GM23338 (cell line): ENCODE data around the gene THTPA. TPM values are rescaled to one million over a fixed set of nuclear protein-coding genes. Genes with fewer than 3 reads are reported as not detected.

Experiments used
- ATAC-seq: fragments of 200-7000 bp; cut with Tn5 transposase; 3 replicates; pipeline ENCODE4 v1.9.1; 2020
- DNase-seq: peaks from one replicate; pipeline ENCODE4 v3.0.0-alpha.2; 2015; ENCODE audit warnings: low spot score
- H2AFZ ChIP-seq: fragments of 200-600 bp; sonication (generic); 2 replicates; pipeline ENCODE4 v1.8.0; 2016; ENCODE audit warnings: antibody characterized with exemption, mild to moderate bottlenecking, moderate library complexity
- H3F3A ChIP-seq: fragments of 200-600 bp; sonication (generic); replicated peaks from 2 replicates; pipeline ENCODE4 v1.8.0; 2017; ENCODE audit warnings: antibody characterized with exemption, mixed run types, low read depth
- H3K27ac ChIP-seq: fragments of 200-600 bp; sonication (generic); 2 replicates; pipeline ENCODE4 v1.6.1; 2016; ENCODE audit warnings: low read depth
- H3K27me3 ChIP-seq: fragments of 200-600 bp; sonication (generic); 2 replicates; pipeline ENCODE4 v1.8.0; 2016; ENCODE audit warnings: mild to moderate bottlenecking, mixed run types, moderate library complexity; ENCODE audit not compliant: insufficient read depth
- H3K36me3 ChIP-seq: fragments of 200-600 bp; sonication (generic); 2 replicates; pipeline ENCODE4 v1.8.0; 2016; ENCODE audit warnings: mild to moderate bottlenecking; ENCODE audit not compliant: insufficient read depth
- H3K4me1 ChIP-seq: fragments of 200-600 bp; sonication (generic); 2 replicates; pipeline ENCODE4 v1.8.0; 2016; ENCODE audit warnings: mild to moderate bottlenecking, moderate library complexity; ENCODE audit not compliant: insufficient read depth
- H3K4me2 ChIP-seq: fragments of 200-600 bp; sonication (generic); 2 replicates; pipeline ENCODE4 v1.7.1; 2017; ENCODE audit warnings: mixed run types
- H3K4me3 ChIP-seq: fragments of 200-600 bp; sonication (generic); 2 replicates; pipeline ENCODE4 v1.6.1; 2016; ENCODE audit warnings: mixed run types
- H3K79me2 ChIP-seq: fragments of 200-600 bp; sonication (generic); replicated peaks from 2 replicates; pipeline ENCODE4 v1.8.0; 2017; ENCODE audit warnings: mild to moderate bottlenecking; ENCODE audit not compliant: insufficient read depth
- H3K9me2 ChIP-seq: fragments of 200-600 bp; sonication (generic); 2 replicates; pipeline ENCODE4 v1.8.0; 2017; ENCODE audit not compliant: insufficient read depth
- H4K20me1 ChIP-seq: fragments of 200-600 bp; sonication (generic); replicated peaks from 2 replicates; pipeline ENCODE4 v1.8.0; 2017; ENCODE audit warnings: mild to moderate bottlenecking; ENCODE audit not compliant: insufficient read depth
- H3K27ac Mint-ChIP-seq: 2 replicates; pipeline ENCODE4 v1.8.0; 2020; ENCODE audit warnings: inconsistent platforms, mild to moderate bottlenecking, moderate library complexity, mixed read lengths
- H3K27me3 Mint-ChIP-seq: 3 replicates; pipeline ENCODE4 v1.8.0; 2022; ENCODE audit warnings: low read depth, mild to moderate bottlenecking, moderate library complexity, mixed read lengths, inconsistent platforms; ENCODE audit not compliant: insufficient read depth, poor library complexity
- H3K36me3 Mint-ChIP-seq: 3 replicates; pipeline ENCODE4 v1.8.0; 2021; ENCODE audit warnings: low read depth, mild to moderate bottlenecking, inconsistent platforms, moderate library complexity, mixed read lengths
- H3K4me1 Mint-ChIP-seq: 3 replicates; pipeline ENCODE4 v1.8.0; 2020; ENCODE audit warnings: mild to moderate bottlenecking, inconsistent platforms, mixed read lengths
- H3K4me3 Mint-ChIP-seq: 3 replicates; pipeline ENCODE4 v1.8.0; 2021; ENCODE audit warnings: moderate library complexity, mild to moderate bottlenecking, inconsistent platforms, mixed read lengths
- H3K9me3 Mint-ChIP-seq: 3 replicates; pipeline ENCODE4 v1.8.0; 2020; ENCODE audit warnings: moderate library complexity, mild to moderate bottlenecking, inconsistent platforms, mixed read lengths
- CREB1 ChIP-seq: fragments of 250-450 bp; sonication (Bioruptor Pico); IDR thresholded peaks from 2 replicates; pipeline ENCODE4 v1.5.0; 2020; ENCODE audit warnings: low read depth, mild to moderate bottlenecking, moderate library complexity
- ETS1 ChIP-seq: IDR thresholded peaks from 2 replicates; pipeline ENCODE4 v1.6.1; 2016; ENCODE audit warnings: antibody characterized with exemption
- EZH2 ChIP-seq: fragments of 200-600 bp; sonication (generic); IDR thresholded peaks from one replicate; pipeline ENCODE4 v1.8.0; 2017; ENCODE audit warnings: antibody characterized with exemption, mild to moderate bottlenecking, low read depth; ENCODE audit not compliant: unreplicated experiment
- EZH2phosphoT487 ChIP-seq: fragments of 200-600 bp; sonication (generic); IDR thresholded peaks from one replicate; pipeline ENCODE4 v1.8.1; 2018; ENCODE audit warnings: antibody characterized with exemption; ENCODE audit not compliant: unreplicated experiment
- JUNB ChIP-seq: IDR thresholded peaks from one replicate; pipeline ENCODE4 v1.6.1; 2016; ENCODE audit warnings: antibody characterized with exemption; ENCODE audit not compliant: unreplicated experiment
- NANOG ChIP-seq: IDR thresholded peaks from 2 replicates; pipeline ENCODE4 v1.6.1; 2016; ENCODE audit warnings: antibody characterized with exemption, borderline replicate concordance
- STAT1 ChIP-seq: IDR thresholded peaks from one replicate; pipeline ENCODE4 v1.6.1; 2016; ENCODE audit warnings: antibody characterized with exemption; ENCODE audit not compliant: unreplicated experiment
- ZNF114 ChIP-seq: fragments of 250-450 bp; sonication (Bioruptor Pico); IDR thresholded peaks from 2 replicates; pipeline ENCODE4 v1.5.0; 2020; ENCODE audit warnings: mild to moderate bottlenecking, moderate library complexity
- ZNF331 ChIP-seq: fragments of 250-450 bp; sonication (Bioruptor Pico); IDR thresholded peaks from 2 replicates; pipeline ENCODE4 v1.5.0; 2020; ENCODE audit warnings: low read depth, mild to moderate bottlenecking, moderate library complexity
- ZNF462 ChIP-seq: fragments of 250-450 bp; sonication (Bioruptor Pico); IDR thresholded peaks from 2 replicates; pipeline ENCODE4 v1.5.0; 2020; ENCODE audit warnings: mild to moderate bottlenecking, moderate library complexity
- polyA plus RNA-seq: library from polyadenylated mRNA; unstranded; fragments of >200 nt; fragmentation: Nextera tagmentation; extraction: Ambion mirVana; gene quantifications from 2 replicates; pipeline ENCODE4 v1.2.1, GENCODE V29; 2016
- total RNA-seq: library from RNA; depleted of rRNA; stranded (reverse); fragments of >200 nt; shearing (Covaris generic); gene quantifications from 2 replicates; pipeline ENCODE4 v1.2.3, GENCODE V29; 2014

The THTPA gene
- total and polyA plus RNA-seq, 2 experiments from 2014 or later = 8.6 to 21.3 TPM

GRCh38 chr14:23557946-23558345 lies 1.9 kb downstream of the THTPA start:
- no peaks in the 10 kb centered on the region; the same call in 1 of the 2 replicates for H3K36me3 ChIP-seq

GRCh38 chr14:23558346-23559009 lies 2.4 kb downstream of the THTPA start:
- H3K9me3 Mint-ChIP-seq = no peaks in the 10 kb centered on the region
- no peak overlapping the region for H2AFZ ChIP-seq
- no peaks in the 10 kb centered on the region for H3K9me2 ChIP-seq
- H3K4me3 Mint-ChIP-seq = no peak overlapping the region; the same call in 2 of the 3 replicates
- no peaks in the 10 kb centered on the region for H3K27me3 ChIP-seq
- H3K36me3 Mint-ChIP-seq = peaks cover 47% of the 10 kb centered on the region
- H3K79me2 ChIP-seq = peaks cover 19% of the 10 kb centered on the region
- peaks cover 47% of the 10 kb centered on the region for H3K4me1 Mint-ChIP-seq
- H3K4me2 ChIP-seq = peak overlapping the region; percentile 53; the same call in 1 of the 2 replicates
- ATAC-seq = no peak
- H4K20me1 ChIP-seq = no peaks in the 10 kb centered on the region; the same call in 1 of the 2 replicates
- DNase-seq = no peak
- no peaks in the 10 kb centered on the region; the same call in 1 of the 2 replicates for H3K36me3 ChIP-seq
- peaks cover 38% of the 10 kb centered on the region for H3K4me1 ChIP-seq
- peak overlapping the region; percentile 99 for H3K27ac ChIP-seq
- peaks cover 21% of the 10 kb centered on the region for H3K27me3 Mint-ChIP-seq
- peak overlapping the region; percentile 87 for H3K27ac Mint-ChIP-seq
- no peak overlapping the region for H3K4me3 ChIP-seq
- peaks cover 13% of the 10 kb centered on the region; the same call in 1 of the 2 replicates for H3F3A ChIP-seq
- TF ChIP-seq ETS1 (no peak), ZNF114 (CRISPR knock-in tag) (no peak), ZNF331 (CRISPR knock-in tag) (no peak), NANOG (no peak), EZH2phosphoT487 (no peak), JUNB (no peak), ZNF462 (no peak), CREB1 (CRISPR knock-in tag) (no peak), STAT1 (no peak), EZH2 (no peak)

More at GRCh38 chr14:23557946-23558345, 1.9 kb downstream of the THTPA start:
- Mint-ChIP-seq H3K4me3 (peak overlapping the region; percentile 63; the same call in 1 of the 3 replicates), H3K27me3 (peaks cover 21% of the 10 kb centered on the region), H3K36me3 (peaks cover 43% of the 10 kb centered on the region), H3K27ac (no peak overlapping the region; the same call in 1 of the 2 replicates), H3K4me1 (peaks cover 47% of the 10 kb centered on the region), H3K9me3 (no peaks in the 10 kb centered on the region)
- Histone ChIP-seq H3K27me3 (no peaks in the 10 kb centered on the region), H3F3A (peaks cover 13% of the 10 kb centered on the region; the same call in 1 of the 2 replicates), H4K20me1 (no peaks in the 10 kb centered on the region; the same call in 1 of the 2 replicates), H2AFZ (no peak overlapping the region), H3K4me3 (no peak overlapping the region), H3K4me2 (0 out of 2 replicates have a peak overlapping the region, but pooled peaks have one; percentile 95), H3K9me2 (no peaks in the 10 kb centered on the region), H3K4me1 (peaks cover 38% of the 10 kb centered on the region), H3K27ac (peak overlapping the region; percentile 99; the same call in 1 of the 2 replicates), H3K79me2 (peaks cover 19% of the 10 kb centered on the region)
- DNase-seq (no peak), ATAC-seq (no peak)
- no peak for TF ChIP-seq ZNF114 (CRISPR knock-in tag)
